HG03432 (cell line): ENCODE data around the gene RENBP.

ENCODE experiments used
- ATAC-seq: cut with Tn5 transposase; IDR thresholded peaks from one replicate; pipeline ENCODE4 v1.9.1; 2021; ENCODE audit warnings: mild to moderate bottlenecking, moderate library complexity; ENCODE audit not compliant: unreplicated experiment

Gene RENBP

GRCh38 chrX:153921070-153921469, 23.4 kb downstream of the RENBP start:
- no peak for ATAC-seq

- ATAC-seq: no peak
These were observed 23.9 kb downstream of the RENBP start for GRCh38 chrX:153920546-153920945.

- no peak for ATAC-seq
These were observed 25.2 kb downstream of the RENBP start for GRCh38 chrX:153919281-153919680.

GRCh38 chrX:153917869-153918268, 26.6 kb downstream of the RENBP start:
- no peak for ATAC-seq

- ATAC-seq: no peak
These were observed 30.7 kb downstream of the RENBP start for GRCh38 chrX:153913701-153914100.

GRCh38 chrX:153913211-153913610, 31.2 kb downstream of the RENBP start:
- ATAC-seq: no peak

- no peak for ATAC-seq
These were observed 32.6 kb downstream of the RENBP start for GRCh38 chrX:153911798-153912197.

- ATAC-seq: no peak
These were observed 34.0 kb downstream of the RENBP start for GRCh38 chrX:153910446-153910845.

GRCh38 chrX:153909980-153910360, 34.5 kb downstream of the RENBP start:
- no peak for ATAC-seq

GRCh38 chrX:153909024-153909979, 35.1 kb downstream of the RENBP start:
- ATAC-seq: no peak

GRCh38 chrX:153908219-153908860, 36.1 kb downstream of the RENBP start:
- ATAC-seq: no peak

GRCh38 chrX:153907456-153907855, 37.0 kb downstream of the RENBP start:
- no peak for ATAC-seq

- no peak for ATAC-seq
These were observed 38.1 kb downstream of the RENBP start for GRCh38 chrX:153906126-153906917.

GRCh38 chrX:153905481-153906095, 38.9 kb downstream of the RENBP start:
- no peak for ATAC-seq

GRCh38 chrX:153903991-153904957, 40.2 kb downstream of the RENBP start, which contains the start of gene AVPR2:
TSS of gene AVPR2 (plus strand) at chrX:153904673. CDS start at chrX:153905146, 473 bp downstream.
- no peak for ATAC-seq

GRCh38 chrX:153903238-153903980, 41.0 kb downstream of the RENBP start:
- no peak for ATAC-seq

- no peak for ATAC-seq
These were observed 42.1 kb downstream of the RENBP start for GRCh38 chrX:153902385-153902784.

- ATAC-seq: no peak
These were observed 42.7 kb downstream of the RENBP start for GRCh38 chrX:153901753-153902140.
